ENCODE data around the gene ADAMTS5.
A peak's percentile ranks its signal among the peaks of the same experiment; 100 is the strongest.

The ADAMTS5 gene

GRCh38 chr21:26962621-26963181 is 4.2 kb downstream of the ADAMTS5 start:
- Histone ChIP-seq H2BK12ac (ENCODE audit: low read length) (no peak overlapping the region), H3K4ac (ENCODE audit: low read depth, low read length) (no peak overlapping the region), H3K36me3 (ENCODE audit: control insufficient read depth in 1 of 2, insufficient read depth in 2 of 2, low read length in 2 of 2) (no peaks in the 10 kb centered on the region), H2BK5ac (ENCODE audit: low read depth, low read length, poor library complexity) (no peak overlapping the region), H3K9me3 (ENCODE audit: insufficient read depth, low read depth, low read length) (peaks cover 9% of the 10 kb centered on the region), H3K4me3 (ENCODE audit: low read depth, low read length) (no peak overlapping the region), H3K9ac (ENCODE audit: low read length) (no peak overlapping the region), H2BK120ac (ENCODE audit: insufficient read depth, low read length, poor library complexity) (no peak overlapping the region), H3K27me3 (ENCODE audit: insufficient read depth, low read length) (peaks cover 22% of the 10 kb centered on the region), H3K18ac (ENCODE audit: low read length) (no peak overlapping the region), H3K79me1 (ENCODE audit: low read length) (peaks cover 1% of the 10 kb centered on the region), H2AFZ (ENCODE audit: insufficient read depth, low read length, poor library complexity) (no peak overlapping the region), H3K14ac (ENCODE audit: low read length) (no peak overlapping the region), H4K8ac (ENCODE audit: low read depth, low read length) (no peak overlapping the region), H3K23ac (ENCODE audit: low read length) (no peak overlapping the region), H4K91ac (ENCODE audit: low read depth, low read length) (no peak overlapping the region), H2AK5ac (ENCODE audit: low read length) (no peak overlapping the region), H3K4me1 (ENCODE audit: control insufficient read depth in 1 of 2, insufficient read depth in 2 of 2, low read length in 2 of 2) (peaks cover 9 to 18% of the 10 kb centered on the region in 2 experiments), H4K12ac (ENCODE audit: low read depth, low read length) (no peak overlapping the region), H3K27ac (ENCODE audit: low read depth, low read length) (no peak overlapping the region), H3K79me2 (ENCODE audit: control insufficient read depth, insufficient read depth, low read length, poor library complexity) (no peaks in the 10 kb centered on the region), H3K4me2 (ENCODE audit: low read length) (no peak overlapping the region)
- no CpG with 5 or more reads among the region's 3 CpGs for WGBS (ENCODE audit: extremely low coverage, insufficient coverage, insufficient read length)
- DNase-seq = no peak

GRCh38 chr21:26961698-26962097 is 5.2 kb downstream of the ADAMTS5 start:
- Histone ChIP-seq H3K9ac (ENCODE audit: low read length) (no peak overlapping the region), H3K18ac (ENCODE audit: low read length) (no peak overlapping the region), H3K36me3 (ENCODE audit: control insufficient read depth in 1 of 2, insufficient read depth in 2 of 2, low read length in 2 of 2) (no peaks in the 10 kb centered on the region), H3K79me1 (ENCODE audit: low read length) (no peaks in the 10 kb centered on the region), H3K4me1 (ENCODE audit: control insufficient read depth in 1 of 2, insufficient read depth in 2 of 2, low read length in 2 of 2) (peaks cover 9 to 14% of the 10 kb centered on the region in 2 experiments), H2BK12ac (ENCODE audit: low read length) (no peak overlapping the region), H3K9me3 (ENCODE audit: insufficient read depth, low read depth, low read length) (peaks cover 9% of the 10 kb centered on the region), H4K12ac (ENCODE audit: low read depth, low read length) (no peak overlapping the region), H3K4ac (ENCODE audit: low read depth, low read length) (no peak overlapping the region), H2AFZ (ENCODE audit: insufficient read depth, low read length, poor library complexity) (no peak overlapping the region), H3K23ac (ENCODE audit: low read length) (no peak overlapping the region), H2BK5ac (ENCODE audit: low read depth, low read length, poor library complexity) (no peak overlapping the region), H2BK120ac (ENCODE audit: insufficient read depth, low read length, poor library complexity) (no peak overlapping the region), H4K8ac (ENCODE audit: low read depth, low read length) (no peak overlapping the region), H3K79me2 (ENCODE audit: control insufficient read depth, insufficient read depth, low read length, poor library complexity) (no peaks in the 10 kb centered on the region), H3K27me3 (ENCODE audit: insufficient read depth, low read length) (peaks cover 17% of the 10 kb centered on the region), H2AK5ac (ENCODE audit: low read length) (no peak overlapping the region), H4K91ac (ENCODE audit: low read depth, low read length) (no peak overlapping the region), H3K14ac (ENCODE audit: low read length) (no peak overlapping the region), H3K4me3 (ENCODE audit: low read depth, low read length) (no peak overlapping the region), H3K27ac (ENCODE audit: low read depth, low read length) (no peak overlapping the region), H3K4me2 (ENCODE audit: low read length) (no peak overlapping the region)
- WGBS (ENCODE audit: extremely low coverage, insufficient coverage, insufficient read length) = no CpG with 5 or more reads among the region's 4 CpGs
- DNase-seq = no peak

GRCh38 chr21:26958788-26959187 is 8.1 kb downstream of the ADAMTS5 start:
- no peak overlapping the region for H4K91ac ChIP-seq (ENCODE audit: low read depth, low read length)
- H3K4me2 ChIP-seq (ENCODE audit: low read length) = no peak overlapping the region
- no peak overlapping the region for H3K14ac ChIP-seq (ENCODE audit: low read length)
- no peaks in the 10 kb centered on the region for H3K4me1 ChIP-seq (ENCODE audit: control insufficient read depth in 1 of 2, insufficient read depth in 2 of 2, low read length in 2 of 2)
- no peaks in the 10 kb centered on the region for H3K79me2 ChIP-seq (ENCODE audit: control insufficient read depth, insufficient read depth, low read length, poor library complexity)
- H2AK5ac ChIP-seq (ENCODE audit: low read length) = no peak overlapping the region
- no peaks in the 10 kb centered on the region for H3K79me1 ChIP-seq (ENCODE audit: low read length)
- H3K27ac ChIP-seq (ENCODE audit: low read depth, low read length) = no peak overlapping the region
- no peak overlapping the region for H3K4me3 ChIP-seq (ENCODE audit: low read depth, low read length)
- H4K8ac ChIP-seq (ENCODE audit: low read depth, low read length) = no peak overlapping the region
- no peak overlapping the region for H2BK5ac ChIP-seq (ENCODE audit: low read depth, low read length, poor library complexity)
- H3K23ac ChIP-seq (ENCODE audit: low read length) = peak overlapping the region; percentile 50
- WGBS (ENCODE audit: extremely low coverage, insufficient coverage, insufficient read length) = no CpG with 5 or more reads among the region's 2 CpGs
- H4K12ac ChIP-seq (ENCODE audit: low read depth, low read length) = no peak overlapping the region
- no peak overlapping the region for H2BK12ac ChIP-seq (ENCODE audit: low read length)
- no peaks in the 10 kb centered on the region for H3K36me3 ChIP-seq (ENCODE audit: control insufficient read depth in 1 of 2, insufficient read depth in 2 of 2, low read length in 2 of 2)
- no peak overlapping the region for H2BK120ac ChIP-seq (ENCODE audit: insufficient read depth, low read length, poor library complexity)
- H3K9ac ChIP-seq (ENCODE audit: low read length) = no peak overlapping the region
- H3K27me3 ChIP-seq (ENCODE audit: insufficient read depth, low read length) = no peaks in the 10 kb centered on the region
- no peak overlapping the region for H3K18ac ChIP-seq (ENCODE audit: low read length)
- H3K4ac ChIP-seq (ENCODE audit: low read depth, low read length) = no peak overlapping the region
- DNase-seq = no peak
- H2AFZ ChIP-seq (ENCODE audit: insufficient read depth, low read length, poor library complexity) = no peak overlapping the region
- H3K9me3 ChIP-seq (ENCODE audit: insufficient read depth, low read depth, low read length) = no peaks in the 10 kb centered on the region

GRCh38 chr21:26956813-26957212 is 10.1 kb downstream of the ADAMTS5 start:
- no peak overlapping the region for H3K4ac ChIP-seq (ENCODE audit: low read depth, low read length)
- H3K4me3 ChIP-seq (ENCODE audit: low read depth, low read length) = no peak overlapping the region
- H2BK12ac ChIP-seq (ENCODE audit: low read length) = no peak overlapping the region
- H3K36me3 ChIP-seq (ENCODE audit: control insufficient read depth in 1 of 2, insufficient read depth in 2 of 2, low read length in 2 of 2) = no peaks in the 10 kb centered on the region
- H3K27me3 ChIP-seq (ENCODE audit: insufficient read depth, low read length) = no peaks in the 10 kb centered on the region
- no peak overlapping the region for H3K4me2 ChIP-seq (ENCODE audit: low read length)
- H4K12ac ChIP-seq (ENCODE audit: low read depth, low read length) = no peak overlapping the region
- no CpG with 5 or more reads among the region's 3 CpGs for WGBS (ENCODE audit: extremely low coverage, insufficient coverage, insufficient read length)
- no peak for DNase-seq
- no peaks in the 10 kb centered on the region for H3K79me2 ChIP-seq (ENCODE audit: control insufficient read depth, insufficient read depth, low read length, poor library complexity)
- H2BK120ac ChIP-seq (ENCODE audit: insufficient read depth, low read length, poor library complexity) = no peak overlapping the region
- H3K14ac ChIP-seq (ENCODE audit: low read length) = no peak overlapping the region
- no peaks in the 10 kb centered on the region for H3K79me1 ChIP-seq (ENCODE audit: low read length)
- no peaks in the 10 kb centered on the region for H3K9me3 ChIP-seq (ENCODE audit: insufficient read depth, low read depth, low read length)
- no peak overlapping the region for H3K18ac ChIP-seq (ENCODE audit: low read length)
- H3K27ac ChIP-seq (ENCODE audit: low read depth, low read length) = no peak overlapping the region
- no peak overlapping the region for H4K91ac ChIP-seq (ENCODE audit: low read depth, low read length)
- H3K4me1 ChIP-seq (ENCODE audit: control insufficient read depth in 1 of 2, insufficient read depth in 2 of 2, low read length in 2 of 2) = no peaks in the 10 kb centered on the region
- no peak overlapping the region for H2AFZ ChIP-seq (ENCODE audit: insufficient read depth, low read length, poor library complexity)
- no peak overlapping the region for H4K8ac ChIP-seq (ENCODE audit: low read depth, low read length)
- no peak overlapping the region for H3K23ac ChIP-seq (ENCODE audit: low read length)
- H3K9ac ChIP-seq (ENCODE audit: low read length) = no peak overlapping the region
- no peak overlapping the region for H2BK5ac ChIP-seq (ENCODE audit: low read depth, low read length, poor library complexity)
- H2AK5ac ChIP-seq (ENCODE audit: low read length) = no peak overlapping the region

Measured in trophoblast cell (in vitro differentiated cells and primary cell).